Nephron (organoid): ENCODE data around the gene SLC12A2.

Experiments used
- H3K27ac Mint-ChIP-seq, 3 experiments: 2 replicates each; pipeline ENCODE4 v1.8.0; 2020; ENCODE audit warnings: mixed read lengths in 3 of 3, mild to moderate bottlenecking in 2 of 3, moderate library complexity in 1 of 3
- H3K27me3 Mint-ChIP-seq: 2 replicates; pipeline ENCODE4 v1.8.0; 2021; ENCODE audit warnings: low read depth, mild to moderate bottlenecking, moderate library complexity, mixed read lengths
- H3K36me3 Mint-ChIP-seq: 2 replicates; pipeline ENCODE4 v1.8.0; 2020; ENCODE audit warnings: low read depth, mixed read lengths
- H3K4me1 Mint-ChIP-seq: 2 replicates; pipeline ENCODE4 v1.8.0; 2020; ENCODE audit warnings: mixed read lengths
- H3K4me3 Mint-ChIP-seq, 3 experiments: 2 replicates each; pipeline ENCODE4 v1.8.0; 2020; ENCODE audit warnings: mild to moderate bottlenecking in 3 of 3, mixed read lengths in 3 of 3, moderate library complexity in 2 of 3
- H3K9me3 Mint-ChIP-seq: 2 replicates; pipeline ENCODE4 v1.8.0; 2020; ENCODE audit warnings: mixed read lengths
- CTCF ChIP-seq, 3 experiments: fragments of 200-600 bp; sonication (generic); IDR thresholded peaks; one replicate each; pipeline ENCODE4 v1.5.0; 2021; ENCODE audit warnings: antibody characterized with exemption in 3 of 3; ENCODE audit not compliant: unreplicated experiment in 3 of 3

Gene SLC12A2

DNA sequence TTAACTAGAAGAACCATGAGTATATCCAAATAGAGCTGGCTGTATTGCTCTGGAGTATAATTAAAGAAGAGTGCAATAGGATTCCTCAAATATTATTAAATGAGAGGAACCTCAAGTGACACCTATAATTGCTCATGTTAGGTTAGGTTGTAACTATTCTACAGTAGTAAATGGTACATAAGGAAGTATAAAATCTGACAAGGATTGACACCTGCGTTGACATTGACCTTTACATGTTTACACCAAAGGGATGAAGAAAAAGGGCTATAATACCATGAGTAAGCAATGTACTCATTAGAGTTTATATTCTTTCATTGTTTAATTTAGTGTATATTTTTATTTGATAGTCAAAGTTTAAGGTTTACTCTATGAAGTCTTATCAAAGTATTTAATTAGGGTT is 48.9 kb downstream of the SLC12A2 start:
- H3K4me1 Mint-ChIP-seq = no peaks in the 10 kb centered on the region
- peaks cover 46% of the 10 kb centered on the region for H3K36me3 Mint-ChIP-seq
- TF ChIP-seq CTCF (IDR thresholded peaks at IDR 0.05; ENCODE audit: unreplicated experiment in 3 of 3) = no peak
- H3K4me3 Mint-ChIP-seq = no peak overlapping the region
- H3K27ac Mint-ChIP-seq = no peak overlapping the region
- H3K27me3 Mint-ChIP-seq = no peaks in the 10 kb centered on the region
- H3K9me3 Mint-ChIP-seq = no peaks in the 10 kb centered on the region

GRCh38 chr5:128135286-128135685 is 51.7 kb downstream of the SLC12A2 start:
- peaks cover 53% of the 10 kb centered on the region for H3K36me3 Mint-ChIP-seq
- no peaks in the 10 kb centered on the region for H3K9me3 Mint-ChIP-seq
- H3K4me3 Mint-ChIP-seq = no peak overlapping the region
- H3K27me3 Mint-ChIP-seq = no peaks in the 10 kb centered on the region
- no peak for TF ChIP-seq CTCF (IDR thresholded peaks at IDR 0.05; ENCODE audit: unreplicated experiment in 3 of 3)
- no peaks in the 10 kb centered on the region for H3K4me1 Mint-ChIP-seq
- no peak overlapping the region for H3K27ac Mint-ChIP-seq

DNA sequence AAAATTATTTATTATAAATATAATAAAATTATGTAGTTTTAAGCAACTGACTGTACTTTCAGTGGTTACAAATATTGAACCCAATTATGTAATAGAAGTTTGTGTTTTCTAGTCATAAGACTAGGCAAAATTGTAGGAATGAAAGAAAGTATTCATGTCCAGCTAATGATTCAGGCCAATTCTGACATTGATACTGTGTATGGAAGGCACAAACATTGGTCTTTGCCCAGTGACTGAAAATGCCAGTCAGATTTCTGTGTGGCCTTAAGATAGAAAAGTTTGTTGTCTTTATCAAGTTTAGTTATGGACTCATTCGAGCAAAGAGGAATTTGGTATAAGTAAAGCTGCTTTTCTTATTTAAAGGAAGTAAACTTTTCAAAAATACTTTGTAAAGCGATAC is 60.3 kb downstream of the SLC12A2 start:
- H3K27ac Mint-ChIP-seq = no peak overlapping the region

DNA sequence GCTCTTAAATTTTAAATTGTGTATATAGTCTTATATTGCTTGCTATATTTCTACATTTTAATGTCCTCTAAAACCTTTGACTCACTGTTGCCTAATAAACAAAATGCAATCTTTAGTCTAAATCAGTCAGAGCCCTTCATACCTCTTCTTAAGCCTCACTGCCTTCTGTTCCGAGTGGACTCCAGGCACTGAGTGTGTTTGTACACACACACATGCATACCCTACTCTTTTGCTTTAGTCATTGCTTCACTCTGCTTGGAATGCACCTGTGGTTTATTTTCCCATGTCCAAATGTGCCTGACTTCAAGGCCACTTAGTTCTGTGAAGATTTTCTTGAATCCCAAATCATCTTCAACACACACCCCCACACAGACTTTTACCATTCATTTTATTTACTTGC is 60.9 kb downstream of the SLC12A2 start:
- Mint-ChIP-seq H3K4me1 (no peaks in the 10 kb centered on the region), H3K36me3 (peaks cover 14% of the 10 kb centered on the region), H3K9me3 (no peaks in the 10 kb centered on the region), H3K4me3 (no peak overlapping the region), H3K27ac (no peak overlapping the region), H3K27me3 (no peaks in the 10 kb centered on the region)
- TF ChIP-seq CTCF (IDR thresholded peaks at IDR 0.05; ENCODE audit: unreplicated experiment in 3 of 3) = no peak

More for the DNA sequence above, 60.3 kb downstream of the SLC12A2 start:
- Mint-ChIP-seq H3K4me1 (no peaks in the 10 kb centered on the region), H3K36me3 (peaks cover 12% of the 10 kb centered on the region), H3K4me3 (no peak overlapping the region), H3K9me3 (no peaks in the 10 kb centered on the region), H3K27me3 (no peaks in the 10 kb centered on the region)
- no peak for TF ChIP-seq CTCF (IDR thresholded peaks at IDR 0.05; ENCODE audit: unreplicated experiment in 3 of 3)

DNA sequence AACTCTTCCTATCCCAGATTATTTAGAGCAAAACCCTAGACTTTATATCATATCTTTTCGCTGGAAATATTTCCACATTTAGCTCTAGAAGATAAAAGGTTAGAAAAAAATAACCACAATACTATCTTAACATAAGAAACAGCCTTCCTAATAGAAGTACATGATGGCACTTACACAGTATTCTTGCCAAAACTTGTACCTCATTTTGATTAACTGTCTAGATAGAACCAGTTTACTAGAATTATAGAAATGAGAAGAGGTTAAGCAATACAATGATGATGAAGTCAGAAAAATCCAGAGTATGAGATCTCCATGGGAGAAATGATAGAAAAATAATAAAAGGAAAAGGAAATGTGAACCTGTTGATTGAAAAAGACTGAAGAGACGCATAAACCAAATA is 63.1 kb downstream of the SLC12A2 start:
- H3K4me1 Mint-ChIP-seq = no peaks in the 10 kb centered on the region
- no peaks in the 10 kb centered on the region for H3K9me3 Mint-ChIP-seq
- no peaks in the 10 kb centered on the region for H3K27me3 Mint-ChIP-seq
- no peak for TF ChIP-seq CTCF (IDR thresholded peaks at IDR 0.05; ENCODE audit: unreplicated experiment in 3 of 3)
- no peak overlapping the region for H3K27ac Mint-ChIP-seq
- H3K36me3 Mint-ChIP-seq = peaks cover 13% of the 10 kb centered on the region
- H3K4me3 Mint-ChIP-seq = no peak overlapping the region

DNA sequence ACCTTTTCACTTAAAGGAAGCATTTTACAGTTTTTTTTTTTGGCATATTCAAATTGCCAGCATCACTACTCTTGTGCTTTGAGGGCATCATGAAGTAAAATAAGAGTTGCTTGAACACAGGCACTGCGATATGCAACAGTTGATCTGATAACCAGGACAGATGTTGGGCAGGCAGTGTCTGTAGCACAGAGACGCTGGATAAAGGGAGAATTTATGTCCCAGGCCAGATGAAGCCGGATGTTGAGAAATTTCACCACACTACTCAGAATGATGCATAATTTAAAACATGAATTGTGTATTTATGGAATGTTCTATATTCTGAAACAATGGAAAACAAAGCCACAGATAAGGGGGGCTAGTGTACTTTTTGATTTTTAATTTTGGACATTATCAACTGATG is 71.4 kb downstream of the SLC12A2 start:
- no peaks in the 10 kb centered on the region for H3K9me3 Mint-ChIP-seq
- H3K36me3 Mint-ChIP-seq = peaks cover 38% of the 10 kb centered on the region
- H3K27ac Mint-ChIP-seq = no peak overlapping the region
- no peak overlapping the region for H3K4me3 Mint-ChIP-seq
- no peaks in the 10 kb centered on the region for H3K27me3 Mint-ChIP-seq
- peaks cover 6% of the 10 kb centered on the region for H3K4me1 Mint-ChIP-seq
- no peak for TF ChIP-seq CTCF (IDR thresholded peaks at IDR 0.05; ENCODE audit: unreplicated experiment in 3 of 3)
